ENCODE results near the gene GM2A. TPM values are rescaled to one million over a fixed set of nuclear protein-coding genes. Genes with fewer than 3 reads are reported as not detected.

The GM2A gene
- total RNA-seq (2014; rRNA removed) (78.3 and 90.2 TPM in 2 replicates), Bru-seq, nascent RNA (percentile 77 among the genes with signal in this experiment), BruChase-seq, experiment 1, labeled RNA remaining after a 6-hour chase (percentile 92 among the genes with signal in this experiment), BruChase-seq, experiment 2, labeled RNA remaining after a 2-hour chase (percentile 78 among the genes with signal in this experiment)
- long read RNA-seq, transcript GM2A-201 (4 exons, 3,896 nt) = major isoform, 15 of 108 reads
- long read RNA-seq, partial matches to known transcripts = 84 of 108 reads
- long read RNA-seq, other reads (novel, unspliced or antisense) = 9 of 108 reads

- TSS peak; percentile 73 for BruUV-seq (replicated peaks)
- ATAC-seq = peak; percentile 94
Measured at GRCh38 chr5:151252762-151253604, at the start of gene GM2A. TSS of gene GM2A (plus strand) at chr5:151253185. CDS start at chr5:151253217, 32 bp downstream.

GRCh38 chr5:151204051-151204450 lies 48.9 kb upstream of the GM2A start:
- Histone ChIP-seq H3K4me3 (ENCODE audit: low read length) (no peak overlapping the region), H3K9me2 (replicated peaks; ENCODE audit: low read length) (no peaks in the 10 kb centered on the region), H3K4me1 (ENCODE audit: insufficient read depth, low read length) (peaks cover 8% of the 10 kb centered on the region), H3K9ac (ENCODE audit: low read length) (no peak overlapping the region), H4K20me1 (ENCODE audit: low read length) (no peaks in the 10 kb centered on the region), H3K36me3 (ENCODE audit: low read depth, low read length) (no peaks in the 10 kb centered on the region), H3F3A (ENCODE audit: low read length, unreplicated experiment) (no peaks in the 10 kb centered on the region), H3K27ac (ENCODE audit: low read length) (no peak overlapping the region), H3K79me2 (ENCODE audit: low read length) (no peaks in the 10 kb centered on the region), H3K27me3 (ENCODE audit: low read length) (no peaks in the 10 kb centered on the region), H2AFZ (ENCODE audit: low read length) (no peak overlapping the region), H3K9me3 (ENCODE audit: low read length) (no peaks in the 10 kb centered on the region), H3K4me2 (ENCODE audit: low read length) (no peak overlapping the region)
- ATAC-seq = no peak
- no peak for DNase-seq
- ChIA-PET POLR2A (ENCODE audit: unreplicated experiment) (no interaction called here), CTCF (no interaction called here)
- intact Hi-C loops (cut with micrococcal nuclease) = no loop called here
- no TSS peak for BruUV-seq (replicated peaks)
- TF ChIP-seq EZH2phosphoT487 (IDR thresholded peaks at IDR 0.05; ENCODE audit: borderline replicate concordance, low read length) (no peak), CTCF (conservative IDR thresholded peaks at IDR 0.05; ENCODE audit: low read depth, low read length) (no peak), EZH2 (IDR thresholded peaks at IDR 0.05; ENCODE audit: low read length, unreplicated experiment) (no peak)

More at GRCh38 chr5:151252762-151253604, at the start of gene GM2A:
- CTCF ChIA-PET = interaction anchor here (0.6 to 2.2 kb wide), 14 partner anchors 14 to 474 kb away, joined by 3 to 18 read pairs (median 4); partner anchors contain the start of genes ANXA6, CCDC69 and SMIM3
- H3K79me2 ChIP-seq (ENCODE audit: low read length) = peaks cover 42% of the 10 kb centered on the region
- no peaks in the 10 kb centered on the region for H4K20me1 ChIP-seq (ENCODE audit: low read length)
- H3K27me3 ChIP-seq (ENCODE audit: low read length) = no peaks in the 10 kb centered on the region
- no peaks in the 10 kb centered on the region for H3K9me3 ChIP-seq (ENCODE audit: low read length)
- peaks cover 10% of the 10 kb centered on the region for H3F3A ChIP-seq (ENCODE audit: low read length, unreplicated experiment)
- POLR2A ChIA-PET (ENCODE audit: unreplicated experiment) = interaction anchor here (0.5 to 1.0 kb wide), 8 partner anchors 11 to 552 kb away, joined by 3 to 15 read pairs (median 5); partner anchors contain the start of gene RBM22
- TF ChIP-seq EZH2 (IDR thresholded peaks at IDR 0.05; ENCODE audit: low read length, unreplicated experiment) (no peak), CTCF (conservative IDR thresholded peaks at IDR 0.05; ENCODE audit: low read depth, low read length) (no peak), EZH2phosphoT487 (IDR thresholded peaks at IDR 0.05; ENCODE audit: borderline replicate concordance, low read length) (no peak)
- intact Hi-C loops (cut with micrococcal nuclease) = loop anchor here (1.0 to 5.0 kb wide), 3 partner anchors 11 to 64 kb away; no protein-coding TSS in a partner anchor
- no peaks in the 10 kb centered on the region for H3K9me2 ChIP-seq (replicated peaks; ENCODE audit: low read length)
- peaks cover 32% of the 10 kb centered on the region for H3K4me1 ChIP-seq (ENCODE audit: insufficient read depth, low read length)
- peak within 1 kb of the TSS; percentile 25 for H3K27ac ChIP-seq (ENCODE audit: low read length)
- peak within 1 kb of the TSS; percentile 95 for H2AFZ ChIP-seq (ENCODE audit: low read length)
- H3K4me2 ChIP-seq (ENCODE audit: low read length) = peak within 1 kb of the TSS; percentile 98
- H3K36me3 ChIP-seq (ENCODE audit: low read depth, low read length) = no peaks in the 10 kb centered on the region
- H3K9ac ChIP-seq (ENCODE audit: low read length) = peak within 1 kb of the TSS; percentile 77
- peak within 1 kb of the TSS; percentile 95 for H3K4me3 ChIP-seq (ENCODE audit: low read length)
- DNase-seq = peak; percentile 99
